Measurements from ENCODE around the gene TUT1.

DNA sequence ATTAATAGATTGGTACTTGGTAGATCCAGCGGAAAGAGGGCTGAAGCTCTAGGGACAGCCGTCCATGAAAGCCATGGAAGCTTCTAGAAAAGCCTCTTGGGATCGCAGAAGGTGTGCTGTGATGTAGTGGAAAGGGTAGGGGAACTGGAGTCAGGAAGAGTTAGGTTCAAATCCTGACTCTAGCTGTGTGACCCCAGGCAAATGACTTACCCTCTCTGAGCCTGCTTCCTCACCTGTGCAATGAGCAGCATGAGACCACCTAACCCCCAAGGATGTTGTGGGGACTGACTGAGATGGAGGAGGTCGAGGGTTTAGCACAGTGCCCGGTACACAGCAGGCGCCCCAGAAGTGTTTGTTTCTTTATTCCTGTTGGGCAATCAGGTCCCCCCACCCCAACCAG is 19.1 kb upstream of the TUT1 start:
- TF ChIP-seq, protein P1, sequence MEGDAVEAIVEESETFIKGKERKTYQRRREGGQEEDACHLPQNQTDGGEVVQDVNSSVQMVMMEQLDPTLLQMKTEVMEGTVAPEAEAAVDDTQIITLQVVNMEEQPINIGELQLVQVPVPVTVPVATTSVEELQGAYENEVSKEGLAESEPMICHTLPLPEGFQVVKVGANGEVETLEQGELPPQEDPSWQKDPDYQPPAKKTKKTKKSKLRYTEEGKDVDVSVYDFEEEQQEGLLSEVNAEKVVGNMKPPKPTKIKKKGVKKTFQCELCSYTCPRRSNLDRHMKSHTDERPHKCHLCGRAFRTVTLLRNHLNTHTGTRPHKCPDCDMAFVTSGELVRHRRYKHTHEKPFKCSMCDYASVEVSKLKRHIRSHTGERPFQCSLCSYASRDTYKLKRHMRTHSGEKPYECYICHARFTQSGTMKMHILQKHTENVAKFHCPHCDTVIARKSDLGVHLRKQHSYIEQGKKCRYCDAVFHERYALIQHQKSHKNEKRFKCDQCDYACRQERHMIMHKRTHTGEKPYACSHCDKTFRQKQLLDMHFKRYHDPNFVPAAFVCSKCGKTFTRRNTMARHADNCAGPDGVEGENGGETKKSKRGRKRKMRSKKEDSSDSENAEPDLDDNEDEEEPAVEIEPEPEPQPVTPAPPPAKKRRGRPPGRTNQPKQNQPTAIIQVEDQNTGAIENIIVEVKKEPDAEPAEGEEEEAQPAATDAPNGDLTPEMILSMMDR (IDR thresholded peaks at IDR 0.05) = no peak
- TF ChIP-seq POLR2A (IDR thresholded peaks at IDR 0.05) = no peak
